Measurements from ENCODE around the gene APCDD1. TPM values are rescaled to one million over a fixed set of nuclear protein-coding genes. Genes with fewer than 3 reads are reported as not detected.

The APCDD1 gene
- total RNA-seq, 1 donor from 2014 or later: 1.9 TPM

DNA sequence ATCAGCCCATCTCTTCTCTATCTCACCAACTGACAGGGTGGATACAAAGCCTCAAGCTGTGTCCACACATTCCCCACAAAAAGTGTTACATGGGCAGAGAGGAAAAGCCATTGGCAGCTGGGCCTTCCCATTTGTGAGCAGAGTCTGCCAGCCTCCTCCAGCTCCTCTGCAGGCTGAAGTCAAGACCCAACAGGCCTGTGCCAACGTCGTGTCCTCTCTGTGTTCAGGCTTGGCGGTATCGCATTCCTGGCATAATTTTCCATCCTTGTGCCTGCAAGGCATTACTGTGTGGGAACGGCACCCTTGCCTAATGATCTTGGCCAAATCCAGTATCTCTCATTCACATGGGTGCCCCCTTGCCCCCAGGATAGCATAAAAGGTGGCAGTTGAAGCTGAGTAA, 41.5 kb upstream of the APCDD1 start:
- TF ChIP-seq, protein P1, sequence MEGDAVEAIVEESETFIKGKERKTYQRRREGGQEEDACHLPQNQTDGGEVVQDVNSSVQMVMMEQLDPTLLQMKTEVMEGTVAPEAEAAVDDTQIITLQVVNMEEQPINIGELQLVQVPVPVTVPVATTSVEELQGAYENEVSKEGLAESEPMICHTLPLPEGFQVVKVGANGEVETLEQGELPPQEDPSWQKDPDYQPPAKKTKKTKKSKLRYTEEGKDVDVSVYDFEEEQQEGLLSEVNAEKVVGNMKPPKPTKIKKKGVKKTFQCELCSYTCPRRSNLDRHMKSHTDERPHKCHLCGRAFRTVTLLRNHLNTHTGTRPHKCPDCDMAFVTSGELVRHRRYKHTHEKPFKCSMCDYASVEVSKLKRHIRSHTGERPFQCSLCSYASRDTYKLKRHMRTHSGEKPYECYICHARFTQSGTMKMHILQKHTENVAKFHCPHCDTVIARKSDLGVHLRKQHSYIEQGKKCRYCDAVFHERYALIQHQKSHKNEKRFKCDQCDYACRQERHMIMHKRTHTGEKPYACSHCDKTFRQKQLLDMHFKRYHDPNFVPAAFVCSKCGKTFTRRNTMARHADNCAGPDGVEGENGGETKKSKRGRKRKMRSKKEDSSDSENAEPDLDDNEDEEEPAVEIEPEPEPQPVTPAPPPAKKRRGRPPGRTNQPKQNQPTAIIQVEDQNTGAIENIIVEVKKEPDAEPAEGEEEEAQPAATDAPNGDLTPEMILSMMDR (IDR thresholded peaks at IDR 0.05): no peak
- no peak for TF ChIP-seq EZH2phosphoT487 (IDR thresholded peaks at IDR 0.05)
- TF ChIP-seq EZH2 (IDR thresholded peaks at IDR 0.05): no peak
- Mint-ChIP-seq H3K27me3 (ENCODE audit: insufficient read depth, low read depth) (peaks cover 13% of the 10 kb centered on the region), H3K4me3 (no peak overlapping the region), H3K4me1 (peaks cover 56% of the 10 kb centered on the region), H3K27ac (peak overlapping the region; percentile 30), H3K9me3 (peaks cover 8% of the 10 kb centered on the region), H3K36me3 (peaks cover 6% of the 10 kb centered on the region)
- no peaks in the 10 kb centered on the region for H3K9me3 ChIP-seq (ENCODE audit: low read depth)
- no peak overlapping the region for H3K4me3 ChIP-seq
- DNase-seq (ENCODE audit: low spot score): no peak
- H3K9ac ChIP-seq: no peak overlapping the region
- no peak overlapping the region for H3K27ac ChIP-seq
- peaks cover 5% of the 10 kb centered on the region for H3K27me3 ChIP-seq
- H3K79me2 ChIP-seq (ENCODE audit: low read depth): no peaks in the 10 kb centered on the region
- no peak overlapping the region for H3K4me2 ChIP-seq
- no peaks in the 10 kb centered on the region for H3K36me3 ChIP-seq
- peaks cover 3% of the 10 kb centered on the region for H3F3A ChIP-seq (ENCODE audit: low read depth)
- no peak overlapping the region for H2AFZ ChIP-seq (replicated peaks)
- peaks cover 14% of the 10 kb centered on the region for H3K4me1 ChIP-seq
- no peaks in the 10 kb centered on the region for H4K20me1 ChIP-seq (ENCODE audit: low read depth)

DNA sequence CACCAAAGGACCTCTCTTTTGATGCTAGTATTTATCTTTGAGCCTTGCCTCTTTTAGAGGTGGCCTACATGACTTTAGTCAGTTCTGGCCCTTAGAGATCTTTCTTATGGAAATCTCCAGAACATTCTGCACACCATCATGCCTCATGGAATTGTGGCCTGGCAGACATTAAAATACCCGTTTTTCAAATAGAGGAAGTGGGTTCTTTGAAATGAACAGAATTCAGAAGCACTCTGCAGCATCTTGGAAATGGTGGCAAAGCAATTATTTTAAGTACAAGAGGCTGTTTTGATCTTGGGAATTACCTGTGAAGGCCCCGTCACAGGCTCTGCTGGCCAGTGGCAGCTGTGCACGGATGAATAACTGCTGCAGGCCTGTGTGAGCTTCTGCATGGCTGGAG, 40.7 kb upstream of the APCDD1 start:
- H3K79me2 ChIP-seq (ENCODE audit: low read depth): no peaks in the 10 kb centered on the region
- no peaks in the 10 kb centered on the region for H3K9me3 ChIP-seq (ENCODE audit: low read depth)
- H3K27ac ChIP-seq: no peak overlapping the region
- H3K27me3 ChIP-seq: no peaks in the 10 kb centered on the region
- no peak overlapping the region for H3K27ac Mint-ChIP-seq
- no peaks in the 10 kb centered on the region for H4K20me1 ChIP-seq (ENCODE audit: low read depth)
- H3K9me3 Mint-ChIP-seq: peaks cover 7% of the 10 kb centered on the region
- no peak for TF ChIP-seq EZH2 (IDR thresholded peaks at IDR 0.05)
- no peak for TF ChIP-seq EZH2phosphoT487 (IDR thresholded peaks at IDR 0.05)
- TF ChIP-seq, protein P1 (IDR thresholded peaks at IDR 0.05): no peak
- H3K27me3 Mint-ChIP-seq (ENCODE audit: insufficient read depth, low read depth): peaks cover 16% of the 10 kb centered on the region
- H3F3A ChIP-seq (ENCODE audit: low read depth): peaks cover 3% of the 10 kb centered on the region
- H2AFZ ChIP-seq (replicated peaks): no peak overlapping the region
- no peak overlapping the region for H3K4me3 ChIP-seq
- no peak overlapping the region for H3K4me3 Mint-ChIP-seq
- no peak for DNase-seq (ENCODE audit: low spot score)
- H3K36me3 ChIP-seq: no peaks in the 10 kb centered on the region
- no peak overlapping the region for H3K9ac ChIP-seq
- peaks cover 52% of the 10 kb centered on the region for H3K4me1 Mint-ChIP-seq
- peaks cover 14% of the 10 kb centered on the region for H3K4me1 ChIP-seq
- peaks cover 6% of the 10 kb centered on the region for H3K36me3 Mint-ChIP-seq
- H3K4me2 ChIP-seq: no peak overlapping the region

DNA sequence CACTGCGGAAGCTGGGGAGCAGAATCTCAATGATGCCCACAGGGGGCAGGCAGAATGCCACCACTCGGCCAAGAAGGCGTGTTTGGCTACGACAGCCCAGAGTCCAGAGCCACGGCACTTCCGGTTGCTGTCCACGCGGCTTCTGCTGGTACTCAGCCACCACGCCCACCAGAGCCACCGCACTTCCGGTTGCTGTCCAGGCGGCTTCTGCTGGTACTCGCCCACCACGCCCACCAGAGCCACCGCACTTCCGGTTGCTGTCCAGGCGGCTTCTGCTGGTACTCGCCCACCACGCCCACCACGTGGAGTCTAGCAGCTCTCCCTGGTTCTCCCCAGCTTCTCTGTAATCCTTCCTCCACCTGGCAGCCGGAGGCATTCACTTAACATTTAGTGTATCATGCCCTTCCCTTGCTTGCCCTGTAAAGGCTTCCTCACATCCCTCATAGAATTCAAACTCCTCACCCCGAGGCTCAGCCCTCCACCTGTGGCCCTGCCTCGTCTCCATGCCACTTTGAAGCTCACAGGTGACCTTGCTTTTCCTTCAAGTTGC, 40.1 kb upstream of the APCDD1 start:
- H3K36me3 ChIP-seq: no peaks in the 10 kb centered on the region
- H3K27ac Mint-ChIP-seq: peak overlapping the region; percentile 47
- H3K27me3 Mint-ChIP-seq (ENCODE audit: insufficient read depth, low read depth): peaks cover 17% of the 10 kb centered on the region
- peaks cover 8% of the 10 kb centered on the region for H3K9me3 Mint-ChIP-seq
- H3K36me3 Mint-ChIP-seq: peaks cover 8% of the 10 kb centered on the region
- no peak overlapping the region for H3K4me2 ChIP-seq
- H3K9ac ChIP-seq: no peak overlapping the region
- no peak overlapping the region for H3K4me3 Mint-ChIP-seq
- H3K4me1 Mint-ChIP-seq: peaks cover 49% of the 10 kb centered on the region
- H3K4me3 ChIP-seq: no peak overlapping the region
- H3K9me3 ChIP-seq (ENCODE audit: low read depth): no peaks in the 10 kb centered on the region
- H3K79me2 ChIP-seq (ENCODE audit: low read depth): no peaks in the 10 kb centered on the region
- no peak overlapping the region for H2AFZ ChIP-seq (replicated peaks)
- no peaks in the 10 kb centered on the region for H4K20me1 ChIP-seq (ENCODE audit: low read depth)
- TF ChIP-seq, protein P1 (IDR thresholded peaks at IDR 0.05): no peak
- H3K4me1 ChIP-seq: peaks cover 14% of the 10 kb centered on the region
- H3K27me3 ChIP-seq: no peaks in the 10 kb centered on the region
- H3K27ac ChIP-seq: no peak overlapping the region
- H3F3A ChIP-seq (ENCODE audit: low read depth): peaks cover 3% of the 10 kb centered on the region
- no peak for DNase-seq (ENCODE audit: low spot score)

All from neural progenitor cell (in vitro differentiated cells).